NCI-H748 treated with DMSO at 0.1 percent for 48 hours (cell line): ENCODE results near the gene EML4.

Experiments used
- DNase-seq: peaks from one replicate; lab custom pipeline; 2025; lab: John Stamatoyannopoulos, UW

The EML4 gene

DNA sequence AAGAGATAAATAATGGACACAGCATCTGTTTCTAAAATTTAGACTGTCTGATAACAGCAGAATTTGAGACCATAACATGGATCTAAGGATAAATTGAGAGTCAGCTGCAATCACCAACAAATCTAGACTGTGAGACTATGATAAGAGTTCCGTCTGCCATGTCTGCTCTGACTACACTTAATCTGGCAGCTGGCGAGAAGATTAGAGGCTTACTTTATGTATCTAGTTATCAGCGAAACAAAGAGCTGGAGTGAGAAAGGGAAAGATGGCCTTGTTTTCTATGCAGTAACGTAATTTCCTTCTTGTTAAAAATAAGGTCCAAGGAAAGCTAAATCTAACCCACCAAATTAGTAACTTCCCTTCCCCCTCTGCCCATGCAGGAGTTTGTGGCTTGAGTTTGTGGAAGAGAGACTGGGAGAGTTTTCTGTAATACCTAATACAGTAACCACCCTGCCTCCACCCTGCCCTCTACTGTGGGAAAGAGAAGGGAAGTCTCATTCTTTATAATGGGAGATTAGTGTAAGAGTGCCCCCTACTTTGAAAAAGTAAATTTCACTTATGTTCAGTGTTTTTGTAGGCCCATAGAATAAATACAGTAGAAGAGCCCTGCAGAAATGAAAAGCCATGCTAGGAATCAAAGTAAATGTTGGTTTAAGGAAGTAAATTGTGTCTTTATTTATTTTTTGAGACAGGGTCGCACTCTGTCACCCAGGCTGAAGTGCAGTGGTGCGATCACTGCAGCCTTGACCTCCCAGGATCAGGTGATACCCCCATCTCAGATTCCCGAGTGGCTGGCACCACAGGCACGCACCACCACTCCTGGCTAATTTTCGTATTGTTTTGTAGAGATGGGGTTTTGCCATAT is 27.5 kb downstream of the EML4 start:
- DNase-seq, result no peak

DNA sequence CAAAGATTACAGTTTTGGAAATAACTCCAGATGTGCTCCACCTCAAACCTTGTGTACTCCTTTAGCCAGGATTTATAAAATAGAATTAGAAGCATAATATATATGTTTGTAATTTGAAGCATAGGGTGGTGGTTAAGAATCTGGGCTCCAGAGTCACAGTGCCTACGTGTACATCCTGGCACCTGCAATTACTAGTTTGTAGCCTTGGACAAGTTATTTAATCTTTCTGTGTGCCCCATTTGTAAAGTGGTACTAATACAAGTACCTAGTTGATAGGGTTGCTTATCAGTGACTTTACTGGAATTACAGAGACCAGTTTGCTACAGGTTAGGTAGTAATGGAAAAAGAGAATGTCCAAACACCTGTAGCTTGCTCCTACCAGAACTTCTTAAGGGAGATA is 28.6 kb downstream of the EML4 start:
- no peak for DNase-seq

DNA sequence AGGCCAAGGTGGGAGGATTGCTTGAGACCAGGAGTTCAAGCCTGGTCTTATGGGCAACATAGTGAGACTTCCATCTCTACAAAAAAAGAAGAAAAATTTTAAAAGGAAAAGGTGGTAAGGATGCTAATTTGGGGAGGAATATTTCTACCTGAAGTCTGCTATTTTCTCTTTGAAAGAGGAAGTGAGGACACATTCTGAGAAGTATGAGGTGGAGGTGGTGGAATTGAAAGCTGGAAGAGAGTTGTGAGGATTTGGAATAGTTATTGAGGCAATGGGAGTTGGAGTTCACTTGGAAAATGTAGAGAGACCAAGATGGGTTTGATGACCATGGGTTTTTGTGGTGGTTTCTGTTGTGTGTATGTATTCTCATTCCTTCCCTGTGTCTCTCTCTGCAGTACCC is 29.3 kb downstream of the EML4 start:
- DNase-seq, result no peak

DNA sequence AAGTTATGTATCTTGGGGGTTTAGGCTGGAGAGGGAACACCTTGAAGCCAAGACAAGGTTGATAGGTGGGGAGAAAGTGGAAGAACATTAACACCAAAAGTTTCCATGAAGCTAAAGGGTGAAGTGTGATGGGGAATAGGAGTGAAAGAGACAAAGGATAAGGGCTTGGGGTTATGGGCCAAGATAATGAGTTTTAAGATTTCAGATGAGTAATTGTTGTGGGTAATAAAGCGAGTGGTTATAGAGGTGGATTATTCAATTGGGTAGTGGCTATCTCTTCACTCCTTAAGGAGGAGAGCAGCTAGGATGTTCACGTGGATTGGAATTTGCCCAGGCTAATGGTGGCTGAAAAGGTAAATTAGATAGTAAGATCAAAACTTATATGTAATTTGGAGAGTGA is 29.8 kb downstream of the EML4 start:
- no peak for DNase-seq

DNA sequence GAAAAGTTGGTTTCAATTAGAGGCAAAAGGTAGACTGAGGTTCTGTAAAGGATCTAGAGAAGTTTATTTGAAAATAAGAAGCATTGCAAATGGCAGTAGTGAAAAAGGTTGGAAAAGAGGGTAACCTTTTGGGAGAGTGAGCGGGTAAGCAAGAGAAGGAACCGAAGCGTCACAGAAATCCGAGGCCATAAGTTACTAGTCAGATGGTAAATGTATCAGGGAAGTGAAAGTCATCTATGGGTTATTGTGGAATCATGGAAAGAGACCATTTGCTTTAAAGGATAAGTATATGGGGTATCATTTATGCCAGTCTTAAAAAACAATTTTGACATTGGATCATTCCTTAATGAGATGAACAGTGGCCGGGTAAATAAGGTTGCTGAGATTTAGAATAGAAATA is 30.5 kb downstream of the EML4 start:
- no peak for DNase-seq

DNA sequence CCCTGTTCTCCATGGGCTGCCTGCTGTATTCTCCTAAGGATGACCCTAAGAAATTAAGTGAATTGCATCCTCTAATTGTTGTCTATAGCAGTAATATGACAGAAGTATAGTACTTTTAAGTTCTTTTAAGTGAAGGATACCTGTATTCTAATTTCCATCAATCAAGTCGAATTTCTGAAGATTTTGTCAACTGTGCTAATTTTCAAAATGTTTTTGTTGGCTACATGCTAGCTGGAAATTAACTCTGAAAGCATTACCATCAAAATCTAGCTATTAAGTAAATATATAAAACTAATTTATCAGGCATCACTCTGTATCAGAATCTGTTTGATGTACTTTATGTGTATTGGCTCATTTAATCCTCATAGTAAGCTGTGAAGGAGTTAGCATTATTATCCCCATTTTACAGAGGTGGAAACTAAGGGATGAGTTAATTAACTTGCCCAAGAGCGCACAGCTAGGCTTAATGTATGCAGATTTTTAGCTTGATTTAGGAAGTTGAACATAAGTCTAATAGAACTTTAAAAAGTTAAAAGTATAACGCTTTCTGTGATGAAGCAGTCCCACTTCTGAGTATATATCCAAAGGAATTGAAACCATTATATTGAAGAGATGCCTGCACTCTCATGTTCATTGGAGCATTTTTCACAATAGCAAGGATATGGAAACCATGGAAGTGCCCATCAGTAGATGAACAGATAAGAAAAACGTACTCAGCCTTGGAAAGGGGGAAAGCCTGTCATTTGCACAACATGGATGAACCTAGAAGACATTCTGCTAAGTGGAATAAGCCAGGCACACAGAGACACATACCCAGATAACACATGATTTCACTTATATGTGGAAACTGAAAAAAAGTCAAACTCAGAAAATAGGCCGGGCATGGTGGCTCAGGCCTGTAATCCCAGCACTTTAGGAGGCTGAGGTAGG is 32.0 kb downstream of the EML4 start:
- no peak for DNase-seq

DNA sequence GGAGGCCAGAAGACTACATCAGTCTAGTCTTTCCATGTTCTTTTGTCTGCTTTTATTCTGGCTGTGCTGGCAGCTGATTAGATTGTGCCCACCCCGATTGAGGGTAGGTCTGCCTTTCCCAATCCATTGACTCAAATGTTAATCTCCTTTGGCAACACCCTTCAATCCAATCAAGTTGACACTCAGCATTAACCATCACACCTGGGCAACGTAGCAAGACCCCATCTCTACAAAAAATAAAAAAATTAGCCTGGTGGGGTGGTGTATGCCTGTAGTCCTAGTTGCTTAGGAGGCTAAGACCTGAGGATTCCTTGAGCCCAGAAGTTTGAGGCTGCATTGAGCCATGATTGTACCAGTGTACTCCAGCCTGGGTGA is 33.5 kb downstream of the EML4 start:
- no peak for DNase-seq

DNA sequence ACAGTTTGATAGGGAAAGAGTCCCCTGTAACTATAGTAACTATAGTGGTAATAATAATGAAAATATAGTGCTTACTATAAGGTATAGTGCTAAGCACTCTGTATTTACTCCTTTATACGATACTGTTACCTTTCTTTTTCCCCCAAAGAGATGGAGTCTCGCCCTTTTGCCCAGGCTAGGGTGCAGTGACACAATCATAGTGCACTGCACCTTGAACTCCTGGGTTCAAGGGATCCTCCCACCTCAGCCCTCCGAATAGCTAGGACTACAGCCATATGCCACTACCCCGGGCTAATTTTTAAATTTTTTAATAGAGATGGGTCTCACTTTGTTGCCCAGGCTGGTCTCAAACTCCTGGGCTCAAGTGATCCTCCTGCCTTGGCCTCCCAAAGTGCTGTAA is 34.6 kb downstream of the EML4 start:
- DNase-seq, result no peak

DNA sequence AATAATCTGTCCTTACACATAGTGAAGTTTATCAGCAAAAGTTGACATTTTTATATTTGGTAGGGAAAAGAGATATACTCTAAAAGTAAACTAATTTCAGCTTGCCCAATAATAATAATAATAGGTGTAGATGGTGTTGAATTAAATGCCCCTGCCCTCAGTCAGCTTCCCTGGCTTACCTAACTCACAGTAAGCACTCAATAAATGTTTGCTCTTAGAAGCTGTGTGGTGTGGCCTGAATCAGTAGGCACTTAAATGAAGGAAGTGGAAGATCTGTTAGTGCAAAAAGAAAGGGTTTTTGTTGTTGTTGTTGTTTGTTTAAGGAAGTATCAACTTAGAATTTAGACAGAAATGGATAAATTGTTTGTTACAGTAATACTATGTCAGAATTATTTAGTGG is 36.2 kb downstream of the EML4 start:
- no peak for DNase-seq

DNA sequence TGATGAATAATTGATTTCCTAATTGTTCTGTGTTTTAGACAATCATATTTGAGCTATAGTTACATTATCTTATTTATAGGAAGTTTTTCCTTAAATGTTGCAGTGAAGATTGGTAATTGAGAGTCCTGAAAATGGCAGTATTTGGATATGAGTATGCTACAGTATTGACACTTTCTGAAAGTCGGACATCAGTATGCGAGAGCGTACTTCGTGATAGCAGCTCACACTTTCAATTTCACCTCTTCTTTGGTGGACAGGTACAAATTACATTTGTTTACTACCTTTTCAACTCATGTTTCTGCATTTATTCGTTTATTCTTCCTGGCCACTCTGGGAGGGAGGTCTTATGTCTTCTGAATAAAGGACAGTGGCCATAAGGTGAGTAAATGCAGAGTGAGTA is 38.7 kb downstream of the EML4 start:
- no peak for DNase-seq

DNA sequence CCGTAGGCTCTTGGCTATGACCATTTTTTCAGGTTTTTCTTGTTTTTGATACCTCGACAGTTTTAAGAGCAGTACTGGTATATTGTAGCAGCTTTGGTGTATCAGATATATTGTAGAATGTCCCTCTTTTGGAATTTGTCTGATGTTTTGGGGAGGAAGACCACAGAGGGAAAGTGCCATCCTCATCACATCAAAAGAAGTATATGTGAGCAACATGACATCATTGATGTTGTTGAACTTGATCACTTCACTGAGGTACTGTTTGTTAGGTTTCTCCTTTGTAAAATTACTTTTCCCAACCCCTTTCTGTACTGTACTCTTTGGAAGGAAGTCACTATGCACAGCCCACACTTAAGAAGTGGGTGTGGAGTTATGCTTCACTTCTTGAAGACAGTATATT is 41.0 kb downstream of the EML4 start:
- DNase-seq, result no peak

DNA sequence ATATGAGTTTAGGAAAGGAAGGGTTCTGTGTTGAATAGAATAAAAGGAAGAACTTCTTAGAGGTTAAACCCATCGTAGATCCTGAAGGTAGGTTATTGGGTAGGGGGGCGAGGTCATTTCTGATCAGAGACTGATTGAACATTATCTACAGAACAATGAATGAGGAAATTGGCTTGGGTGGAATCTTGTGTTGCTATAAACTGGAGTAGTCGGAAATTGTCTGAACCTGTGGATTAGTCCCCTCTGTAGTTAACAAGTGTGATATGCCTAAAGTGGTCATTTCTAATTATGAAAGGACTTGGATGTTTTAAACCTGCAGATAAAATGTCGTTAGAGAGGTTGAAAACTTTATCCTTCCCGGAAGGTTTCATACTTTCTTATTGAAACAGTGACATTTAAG is 42.1 kb downstream of the EML4 start:
- no peak for DNase-seq

DNA sequence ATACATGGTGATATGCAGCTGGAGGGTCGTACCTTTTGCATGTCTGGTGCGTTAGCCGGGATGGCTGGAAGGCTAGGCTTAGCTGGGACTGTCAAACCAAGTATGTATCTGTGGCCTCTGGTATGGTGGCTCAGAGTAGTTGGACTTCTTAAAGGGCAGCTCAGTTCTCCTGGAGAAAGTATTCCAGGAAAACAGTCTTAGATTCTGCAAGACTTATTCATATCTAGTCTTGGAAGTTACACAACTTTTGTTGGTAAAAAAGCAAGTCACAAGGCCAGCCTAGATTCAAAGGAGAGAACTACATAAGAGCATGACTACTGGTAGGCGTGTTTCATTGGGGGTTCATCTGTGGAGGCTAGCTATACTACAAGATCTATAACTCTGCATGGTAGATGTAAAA is 45.5 kb downstream of the EML4 start:
- DNase-seq, result no peak

DNA sequence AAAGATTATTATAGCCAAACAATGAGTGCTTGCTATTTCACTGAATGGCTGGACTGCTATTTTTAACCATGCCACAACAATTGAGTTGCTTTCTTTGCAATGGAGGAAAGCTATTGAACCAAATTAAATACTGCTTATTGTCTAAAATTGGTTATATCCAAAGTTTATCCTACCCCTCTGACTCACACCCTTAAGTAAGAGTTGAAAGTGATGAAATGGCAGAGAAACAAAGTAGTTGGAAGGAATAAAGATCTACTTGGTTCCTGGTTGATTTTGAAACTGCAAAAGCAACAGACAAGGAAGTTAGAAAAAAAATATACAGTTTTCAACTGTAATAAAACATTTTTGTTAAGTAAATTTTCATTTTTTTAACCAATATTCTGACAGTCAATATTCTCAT is 47.5 kb downstream of the EML4 start:
- no peak for DNase-seq

DNA sequence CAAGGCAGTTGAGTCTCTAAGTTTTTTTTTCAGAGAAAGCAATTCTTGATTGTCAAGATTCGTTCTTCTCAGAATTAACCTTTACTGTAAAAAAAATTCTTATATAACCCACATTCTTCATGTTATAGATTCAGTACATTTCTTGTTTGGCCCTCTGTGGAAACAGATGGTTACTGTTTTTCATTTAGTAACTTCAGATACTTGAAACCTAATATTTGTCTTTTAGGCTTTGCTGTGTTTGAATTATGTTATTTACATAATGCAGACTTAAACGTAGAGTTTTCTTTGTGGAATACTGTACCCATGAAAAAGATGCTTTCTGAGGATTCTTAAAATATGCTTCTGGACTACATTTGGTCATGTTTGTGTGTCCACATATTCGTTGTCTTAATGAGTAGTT is 48.2 kb downstream of the EML4 start:
- DNase-seq, result no peak

DNA sequence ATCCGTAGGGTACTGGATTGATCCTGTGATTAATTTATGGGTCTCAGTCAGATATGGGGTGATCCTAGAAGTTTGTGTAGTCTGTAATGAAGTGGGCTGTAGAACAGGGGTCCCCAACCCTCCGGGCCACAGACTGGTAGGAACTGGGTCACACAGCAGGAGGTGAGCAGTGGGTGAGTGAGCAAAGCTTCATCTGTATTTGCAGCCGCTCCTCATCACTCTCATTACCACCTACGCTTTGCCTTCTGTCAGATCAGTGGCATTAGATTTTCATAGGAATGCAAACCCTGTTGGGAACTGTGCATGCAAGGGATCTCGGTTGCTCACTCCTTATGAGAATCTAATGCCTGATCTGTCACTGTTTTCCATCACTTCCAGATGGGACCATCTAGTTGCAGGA is 48.8 kb downstream of the EML4 start:
- no peak for DNase-seq

DNA sequence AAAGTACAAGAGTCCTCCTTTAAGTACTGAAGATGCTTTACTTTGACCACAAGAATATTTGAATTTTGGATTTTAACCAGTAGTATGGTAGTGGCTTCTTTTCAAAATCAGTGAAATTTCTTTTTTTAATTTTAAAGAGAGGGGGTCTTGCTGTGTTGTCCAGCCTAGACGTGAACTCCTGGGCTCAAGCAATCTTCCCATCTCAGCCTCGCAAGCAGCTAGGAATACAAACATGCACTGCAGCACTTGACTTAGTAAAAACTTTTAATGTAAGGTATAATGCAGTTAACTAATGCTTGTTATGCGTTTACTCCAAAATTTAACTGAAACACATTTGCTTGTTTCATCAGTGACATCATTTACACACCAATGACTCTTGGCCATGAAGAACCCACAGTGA is 49.6 kb downstream of the EML4 start:
- DNase-seq, result no peak

DNA sequence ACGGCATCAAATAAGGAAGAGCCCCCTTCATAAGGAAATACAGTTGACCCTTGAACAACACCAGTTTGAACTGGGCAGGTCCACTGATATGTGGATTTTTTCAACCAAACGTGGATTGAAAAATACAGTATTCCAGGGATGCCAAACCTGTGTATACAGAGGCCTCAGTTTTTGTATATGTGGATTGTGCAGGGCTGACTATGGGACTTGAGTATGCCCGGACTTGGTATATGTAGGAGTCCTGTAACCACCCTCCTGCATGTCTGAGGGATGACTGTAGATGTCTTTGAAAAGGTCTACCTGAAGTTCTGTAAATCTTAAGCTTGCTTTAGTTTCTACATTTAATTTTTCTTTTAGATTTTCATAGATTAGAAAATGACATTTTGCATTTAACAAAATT is 50.0 kb downstream of the EML4 start:
- no peak for DNase-seq

DNA sequence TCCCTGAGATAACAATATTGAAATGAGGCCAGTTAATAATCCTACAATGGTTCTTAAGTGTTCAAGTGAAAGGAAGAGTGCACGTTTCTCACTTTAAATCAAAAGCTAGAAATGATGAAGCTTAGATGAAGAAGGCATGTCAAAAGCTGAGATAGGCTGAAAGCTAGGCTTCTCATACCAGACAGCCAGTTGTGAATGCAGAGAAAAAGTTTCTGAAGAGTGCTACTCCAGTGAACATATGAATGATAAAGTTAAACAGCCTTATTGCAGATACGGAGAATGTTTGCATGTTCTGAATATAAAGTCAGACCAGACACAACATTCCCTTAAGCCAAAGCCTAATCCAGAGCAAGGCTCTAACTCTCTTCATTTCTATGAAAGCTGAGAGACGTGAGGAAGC is 51.4 kb downstream of the EML4 start:
- DNase-seq, result no peak

DNA sequence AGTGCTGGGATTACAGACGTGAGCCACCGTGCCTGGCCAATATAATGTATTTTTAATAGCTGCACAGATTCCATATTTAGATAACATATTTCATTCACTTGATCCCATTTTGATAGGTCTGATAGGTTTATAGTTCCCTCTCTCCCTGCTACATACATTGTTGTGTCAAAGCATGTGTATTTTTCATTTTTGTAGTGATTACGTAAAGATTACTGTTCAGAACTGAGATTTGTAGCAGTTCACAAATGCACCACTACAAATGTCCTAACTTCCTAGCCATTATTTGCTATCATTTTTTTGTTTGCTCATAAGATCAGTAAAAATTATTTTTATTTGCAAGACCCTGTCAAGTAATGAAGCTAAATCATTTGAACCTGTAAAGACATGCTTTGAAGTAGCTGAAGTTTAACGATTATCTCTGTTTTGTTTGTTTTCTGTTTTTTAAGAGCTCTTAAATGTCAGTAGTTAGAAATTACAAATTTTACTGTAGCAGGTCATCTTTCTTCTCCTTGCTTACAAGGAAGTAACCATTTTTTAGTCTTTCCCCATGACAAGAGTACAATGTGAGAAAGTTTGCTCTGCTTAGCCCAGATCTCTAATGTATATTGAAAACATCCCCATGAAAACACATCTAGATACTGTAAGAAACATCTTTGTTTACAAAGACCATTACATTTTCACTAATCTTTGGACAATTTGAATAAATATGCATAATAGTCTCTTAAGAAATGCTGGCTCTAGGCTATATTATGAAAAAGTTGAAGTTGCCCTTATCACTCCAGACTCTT is 54.1 kb downstream of the EML4 start:
- no peak for DNase-seq

DNA sequence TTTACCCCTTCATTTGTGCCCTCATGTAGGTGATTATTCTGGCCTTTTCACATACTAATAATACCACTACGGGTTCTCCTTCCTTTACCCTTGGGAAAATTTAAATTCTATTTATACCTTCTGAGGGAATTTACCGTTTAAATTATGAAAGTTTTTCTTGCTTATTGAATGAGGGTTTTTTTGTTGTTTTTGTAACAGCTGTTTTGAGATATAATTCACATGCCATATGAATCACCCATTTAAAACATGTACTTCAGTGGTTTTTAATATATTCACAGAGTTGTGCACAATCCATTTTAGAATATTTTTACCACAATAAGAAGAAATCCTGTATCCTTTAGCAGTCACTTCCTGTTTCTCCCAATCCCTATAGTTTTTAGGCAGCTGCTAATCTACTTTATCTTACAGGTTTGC is 54.7 kb downstream of the EML4 start:
- DNase-seq, result no peak

DNA sequence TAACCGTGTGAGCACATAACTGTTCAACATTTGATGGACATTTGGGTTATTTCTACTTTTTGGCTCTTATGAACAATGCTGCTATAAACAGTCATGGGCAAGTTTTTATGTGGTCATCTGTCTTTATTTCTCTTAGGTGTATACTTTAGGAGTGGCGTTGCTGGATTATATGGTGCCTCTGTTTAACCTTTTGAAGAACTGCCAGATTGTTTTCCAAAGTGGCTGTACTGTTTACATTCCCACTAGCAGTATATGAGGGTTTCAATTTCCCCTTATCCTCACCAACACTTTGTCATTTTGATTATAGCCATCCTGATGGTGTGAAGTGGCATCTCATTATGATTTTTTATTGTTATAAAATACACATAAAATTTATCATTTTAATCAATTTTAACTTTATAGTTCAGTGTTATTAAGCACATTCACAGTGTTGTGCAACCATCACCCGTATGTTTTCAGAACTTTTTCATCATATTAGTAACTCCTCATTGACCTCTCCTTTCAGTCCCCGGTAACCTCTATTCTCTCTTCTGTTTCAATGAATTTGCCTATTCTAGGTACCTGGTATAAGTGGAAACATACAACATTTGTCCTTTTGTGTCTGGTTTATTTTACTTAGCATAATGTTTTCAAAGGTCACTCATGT is 55.4 kb downstream of the EML4 start:
- DNase-seq, result peak; percentile 7
